Non-pigmented ciliary epithelial cell (primary cell): ENCODE measurements around the gene ATP6V1B1.

Source experiments
- DNase-seq: peaks from one replicate; pipeline ENCODE4 v3.0.0-alpha.2; 2010; ENCODE audit warnings: low read depth

The ATP6V1B1 gene

GRCh38 chr2:70935468-70936164, at the start of gene ATP6V1B1:
Gene ATP6V1B1 (plus strand): TSS chr2:70935900. CDS start chr2:70935955, 55 bp downstream.
- DNase-seq = no peak

- DNase-seq = no peak
Observed at GRCh38 chr2:70886541-70886987, 49.1 kb upstream of the ATP6V1B1 start.

- no peak for DNase-seq
Observed at GRCh38 chr2:70887208-70887549, 48.5 kb upstream of the ATP6V1B1 start.

GRCh38 chr2:70887550-70888246, 48.0 kb upstream of the ATP6V1B1 start:
- no peak for DNase-seq

- DNase-seq = no peak
Observed at GRCh38 chr2:70888366-70888922, 47.3 kb upstream of the ATP6V1B1 start.

GRCh38 chr2:70888923-70889715, 46.6 kb upstream of the ATP6V1B1 start:
- no peak for DNase-seq

- no peak for DNase-seq
Observed at GRCh38 chr2:70889716-70890037, 46.0 kb upstream of the ATP6V1B1 start.

GRCh38 chr2:70890469-70891065, 45.1 kb upstream of the ATP6V1B1 start:
- DNase-seq = no peak

GRCh38 chr2:70891572-70892357, 43.9 kb upstream of the ATP6V1B1 start:
- no peak for DNase-seq

GRCh38 chr2:70892750-70893149, 43.0 kb upstream of the ATP6V1B1 start:
- DNase-seq = no peak

- no peak for DNase-seq
Observed at GRCh38 chr2:70893186-70893585, 42.5 kb upstream of the ATP6V1B1 start.

- no peak for DNase-seq
Observed at GRCh38 chr2:70894765-70895164, 40.9 kb upstream of the ATP6V1B1 start.

- no peak for DNase-seq
Observed at GRCh38 chr2:70895249-70895648, 40.5 kb upstream of the ATP6V1B1 start.

- DNase-seq = no peak
Observed at GRCh38 chr2:70895998-70896764, 39.5 kb upstream of the ATP6V1B1 start.

- no peak for DNase-seq
Observed at GRCh38 chr2:70896765-70897202, 38.9 kb upstream of the ATP6V1B1 start.

- no peak for DNase-seq
Observed at GRCh38 chr2:70897203-70897976, 38.3 kb upstream of the ATP6V1B1 start.

- DNase-seq = no peak
Observed at GRCh38 chr2:70897977-70898226, 37.8 kb upstream of the ATP6V1B1 start.

GRCh38 chr2:70898363-70899240, 37.1 kb upstream of the ATP6V1B1 start:
- DNase-seq = no peak
